Right lobe of liver (tissue), 4 donors: ENCODE results near the gene COL25A1.

Source experiments
- CTCF ChIP-seq, 4 donors: fragments of 200-600 bp in 3 of 4; fragments of 450-650 bp in 1 of 4; IDR thresholded peaks; one replicate each; pipeline versions ENCODE4 v1.5.1 to v1.8.0; 2016 to 2022; ENCODE audit warnings: antibody characterized with exemption in 4 of 4, mild to moderate bottlenecking in 2 of 4
- POLR2A ChIP-seq: fragments of 450-650 bp; IDR thresholded peaks from one replicate; pipeline ENCODE4 v1.6.1; 2017; ENCODE audit warnings: antibody characterized with exemption, mild to moderate bottlenecking
- donor health status: DM: no; HTN: no; CAD: no.
- donor health status: DM: no; HTN: no; CAD: no.
- donor health status: DM: no; HTN: yes; CAD: no.

- TF ChIP-seq CTCF (IDR thresholded peaks at IDR 0.05) (no peak), POLR2A (no peak)
Observed at GRCh38 chr4:108885211-108885610, 417.2 kb downstream of the COL25A1 start.
